ENCODE results near the gene COL23A1.

DNA sequence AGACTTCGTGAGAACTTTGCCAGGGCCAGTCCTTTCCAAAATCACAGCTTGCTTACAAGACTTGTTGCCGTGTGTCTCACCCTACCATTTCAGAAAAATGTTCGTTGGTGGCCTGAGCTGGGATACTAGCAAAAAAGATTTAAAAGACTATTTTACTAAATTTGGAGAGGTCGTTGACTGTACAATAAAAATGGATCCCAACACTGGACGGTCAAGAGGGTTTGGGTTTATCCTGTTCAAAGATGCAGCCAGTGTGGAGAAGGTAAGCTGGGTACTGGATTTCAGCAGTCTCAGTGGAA is 384.5 kb downstream of the COL23A1 start:
- TF ChIP-seq, protein P1, sequence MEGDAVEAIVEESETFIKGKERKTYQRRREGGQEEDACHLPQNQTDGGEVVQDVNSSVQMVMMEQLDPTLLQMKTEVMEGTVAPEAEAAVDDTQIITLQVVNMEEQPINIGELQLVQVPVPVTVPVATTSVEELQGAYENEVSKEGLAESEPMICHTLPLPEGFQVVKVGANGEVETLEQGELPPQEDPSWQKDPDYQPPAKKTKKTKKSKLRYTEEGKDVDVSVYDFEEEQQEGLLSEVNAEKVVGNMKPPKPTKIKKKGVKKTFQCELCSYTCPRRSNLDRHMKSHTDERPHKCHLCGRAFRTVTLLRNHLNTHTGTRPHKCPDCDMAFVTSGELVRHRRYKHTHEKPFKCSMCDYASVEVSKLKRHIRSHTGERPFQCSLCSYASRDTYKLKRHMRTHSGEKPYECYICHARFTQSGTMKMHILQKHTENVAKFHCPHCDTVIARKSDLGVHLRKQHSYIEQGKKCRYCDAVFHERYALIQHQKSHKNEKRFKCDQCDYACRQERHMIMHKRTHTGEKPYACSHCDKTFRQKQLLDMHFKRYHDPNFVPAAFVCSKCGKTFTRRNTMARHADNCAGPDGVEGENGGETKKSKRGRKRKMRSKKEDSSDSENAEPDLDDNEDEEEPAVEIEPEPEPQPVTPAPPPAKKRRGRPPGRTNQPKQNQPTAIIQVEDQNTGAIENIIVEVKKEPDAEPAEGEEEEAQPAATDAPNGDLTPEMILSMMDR (IDR thresholded peaks at IDR 0.05) = no peak
- no peak for TF ChIP-seq POLR2A (IDR thresholded peaks at IDR 0.05)

All from lower leg skin (tissue), 3 donors.